CD4-positive, alpha-beta T cell treated with Interleukin-4 for 4 hours (primary cell): Measurements from ENCODE around the gene B4GALT5.

Source experiments
- DNase-seq: peaks from one replicate; pipeline ENCODE4 v3.0.0-alpha.2; 2020

The B4GALT5 gene

DNA sequence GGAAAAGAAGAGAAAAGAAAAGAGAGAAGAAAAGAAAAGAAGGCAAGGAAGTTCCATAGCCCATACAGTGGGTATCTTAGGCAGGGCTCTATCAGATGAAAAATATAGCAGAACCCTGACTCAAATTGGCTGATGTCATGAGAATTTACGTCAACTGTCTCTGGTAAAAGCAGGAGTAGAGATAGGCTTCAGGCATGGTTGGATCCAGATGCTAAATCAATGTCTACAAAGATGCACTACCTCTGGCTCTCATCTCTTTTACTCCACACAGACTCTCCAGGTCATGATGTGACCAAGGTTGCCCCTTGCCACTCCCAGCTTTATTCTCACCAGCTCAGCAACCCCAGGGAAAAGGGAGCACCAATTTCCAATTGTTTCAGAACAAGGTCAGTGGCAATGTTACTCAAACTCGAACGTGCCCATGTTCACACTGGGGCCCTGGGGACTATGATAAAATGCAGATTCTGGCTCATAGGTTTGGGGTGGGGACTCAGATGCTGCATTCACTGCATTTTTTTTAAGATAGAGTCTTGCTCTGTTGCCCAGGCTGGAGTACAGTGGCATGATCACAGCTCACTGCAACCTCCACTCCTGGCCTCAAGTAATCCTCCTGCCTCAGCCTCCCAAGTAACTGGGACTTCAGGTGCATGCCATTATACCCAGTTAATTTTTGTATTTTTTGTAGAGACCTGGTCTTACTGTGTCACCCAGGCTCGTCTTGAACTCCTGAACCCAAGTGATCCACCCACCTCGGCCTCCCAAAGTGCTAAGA lies 112.3 kb downstream of the B4GALT5 start:
- no peak for DNase-seq

DNA sequence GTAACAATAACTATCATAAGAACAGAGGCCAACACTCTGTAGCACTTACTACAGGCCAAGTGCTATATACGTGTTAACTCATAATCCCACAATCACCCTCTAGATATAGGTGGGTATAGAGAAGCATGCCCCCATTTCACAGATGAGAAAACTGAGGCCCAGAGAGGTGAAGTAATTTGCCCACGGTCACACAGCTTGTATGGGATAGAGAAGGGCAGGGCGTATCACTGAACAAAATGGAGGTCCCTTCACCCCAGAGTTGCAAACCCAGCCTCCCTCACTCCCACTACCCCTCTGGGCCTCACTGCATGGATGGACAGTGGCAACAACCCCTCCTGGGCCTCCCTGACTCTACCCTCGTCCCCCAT lies 113.9 kb downstream of the B4GALT5 start:
- no peak for DNase-seq

DNA sequence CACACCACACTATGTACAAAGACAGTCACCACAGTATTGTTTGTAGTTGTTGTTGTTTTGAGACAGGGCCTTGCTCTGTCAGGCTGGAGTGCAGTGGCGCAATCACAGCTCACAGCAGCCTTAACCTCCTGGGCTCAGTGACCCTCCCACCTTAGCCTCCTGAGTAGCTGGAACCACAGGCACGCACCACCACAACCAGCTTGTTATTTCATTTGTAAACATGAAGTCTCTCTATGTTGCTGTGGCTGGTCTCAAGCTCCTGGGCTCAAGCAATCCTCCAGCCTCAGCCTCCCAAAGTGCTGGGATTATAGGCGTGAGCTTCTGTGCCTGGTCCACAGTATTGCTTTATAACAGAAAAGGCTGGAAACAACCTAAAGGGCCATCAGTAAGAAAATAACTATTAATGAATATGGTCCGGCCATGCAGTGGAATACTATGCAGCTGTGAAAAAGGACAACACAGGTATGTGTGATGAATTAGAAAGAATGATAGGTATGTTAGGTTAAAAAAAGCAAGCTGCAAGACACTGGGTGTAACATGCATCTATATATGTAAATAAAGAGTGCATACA lies 115.8 kb downstream of the B4GALT5 start:
- DNase-seq = no peak

DNA sequence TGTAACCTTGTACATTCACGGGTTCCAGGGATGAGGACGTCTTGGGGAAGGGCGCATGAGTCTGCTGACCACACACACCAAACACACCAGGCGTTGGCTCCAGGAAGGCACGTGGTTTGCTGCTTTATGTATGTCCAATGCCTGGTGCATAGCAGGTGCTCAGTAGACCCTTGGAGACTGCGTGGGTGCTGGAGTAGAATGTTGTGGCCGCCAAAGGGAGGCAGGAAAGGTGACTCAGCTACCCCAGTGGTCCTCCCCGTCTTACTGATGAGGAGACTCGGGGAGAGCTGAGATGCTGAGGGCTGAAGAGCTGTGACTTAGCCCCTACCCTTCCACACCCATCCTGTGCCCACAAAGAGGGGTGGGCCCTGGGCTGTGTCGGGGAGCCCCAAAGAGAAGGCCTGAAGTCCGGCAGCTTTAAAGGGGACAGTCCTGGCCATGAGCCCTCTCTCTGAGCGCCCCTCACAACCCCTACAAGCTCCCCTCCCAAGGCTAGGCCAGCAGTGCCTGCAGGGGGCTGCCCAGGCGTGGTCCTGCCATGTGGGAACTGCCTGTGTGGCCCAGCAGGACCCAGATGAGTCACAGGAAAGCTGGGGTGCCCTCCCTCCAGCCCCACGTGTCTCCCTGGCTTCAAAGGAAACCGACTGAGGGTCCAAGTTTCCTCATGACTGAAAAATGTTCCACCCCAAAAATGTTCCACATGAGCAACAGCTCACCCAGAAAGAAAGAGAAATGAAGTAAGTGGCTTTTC lies 117.7 kb downstream of the B4GALT5 start:
- DNase-seq = peak; percentile 66

DNA sequence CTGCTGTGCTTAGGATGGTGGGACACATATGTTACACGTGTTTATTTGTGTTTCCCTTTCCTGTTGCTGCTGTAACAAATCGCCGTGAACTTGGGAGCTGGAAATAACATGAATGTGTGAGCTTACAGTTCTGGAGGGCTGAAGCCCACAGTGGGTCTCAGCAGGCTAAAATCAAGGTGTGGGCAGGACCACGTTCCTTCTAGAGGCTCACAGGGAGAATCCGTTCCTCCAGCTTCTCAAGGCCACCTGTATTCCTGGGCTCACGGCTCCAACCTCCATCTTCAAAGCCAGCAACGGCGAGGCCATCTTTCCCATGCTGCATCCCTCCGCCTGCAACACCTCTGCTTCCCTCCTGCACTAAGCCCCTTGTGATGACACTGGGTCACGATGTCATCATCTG lies 118.3 kb downstream of the B4GALT5 start:
- no peak for DNase-seq

DNA sequence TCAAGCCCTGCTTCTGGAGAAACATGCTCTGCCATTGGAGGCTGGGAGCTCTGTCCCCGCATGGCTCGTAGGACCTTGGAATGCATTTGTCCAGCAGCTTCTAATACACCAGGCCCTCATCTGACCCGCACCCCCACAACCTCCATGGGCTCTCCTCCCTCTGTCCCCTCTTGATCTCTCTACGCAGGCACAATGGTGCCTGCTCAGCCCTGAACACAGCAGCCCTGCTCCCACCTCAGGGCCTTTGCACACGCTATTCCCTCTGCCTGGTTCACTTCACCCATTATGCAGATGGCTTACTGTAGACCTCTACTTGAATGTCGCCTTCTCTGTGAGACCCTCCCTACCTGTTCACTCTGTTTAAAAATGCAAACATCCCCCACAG lies 118.8 kb downstream of the B4GALT5 start:
- DNase-seq = no peak

DNA sequence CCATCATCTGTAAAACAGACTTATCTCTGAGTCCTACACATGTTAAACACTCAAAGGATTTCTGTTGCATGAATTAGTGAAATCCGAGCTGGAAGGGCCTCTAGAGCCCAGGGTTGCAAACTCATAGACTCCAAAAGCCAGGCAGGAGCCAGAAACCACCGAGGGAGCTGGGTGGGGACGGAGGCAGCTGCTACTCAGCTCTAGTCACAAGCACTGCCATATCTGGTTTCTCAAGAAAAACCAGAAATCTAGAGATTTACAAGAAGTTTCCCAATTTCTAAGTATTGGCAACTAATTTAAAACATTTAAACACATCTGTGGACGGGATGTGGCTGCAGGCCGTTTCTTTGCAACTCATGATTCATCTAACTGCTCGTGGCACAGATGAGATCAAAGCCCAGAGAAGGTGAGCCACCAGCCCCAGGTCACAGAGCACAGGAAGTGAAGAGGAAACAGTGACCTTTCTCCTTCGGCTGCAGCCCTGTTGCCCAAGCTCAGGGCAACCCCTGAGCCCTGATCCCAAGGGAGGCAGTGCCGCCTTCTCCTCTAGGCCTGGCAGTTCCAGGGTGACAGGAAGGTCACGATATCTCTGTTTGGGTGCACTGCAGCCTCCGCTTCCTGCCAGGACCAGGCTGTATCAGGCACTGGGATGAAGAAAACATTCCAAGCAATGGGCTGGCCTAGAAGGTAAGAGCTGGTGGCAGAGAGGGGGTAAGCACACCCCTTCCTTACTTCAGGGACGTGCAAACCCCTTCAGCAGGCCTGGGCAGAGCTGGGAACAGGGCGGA lies 119.3 kb downstream of the B4GALT5 start:
- peak; percentile 85 for DNase-seq

DNA sequence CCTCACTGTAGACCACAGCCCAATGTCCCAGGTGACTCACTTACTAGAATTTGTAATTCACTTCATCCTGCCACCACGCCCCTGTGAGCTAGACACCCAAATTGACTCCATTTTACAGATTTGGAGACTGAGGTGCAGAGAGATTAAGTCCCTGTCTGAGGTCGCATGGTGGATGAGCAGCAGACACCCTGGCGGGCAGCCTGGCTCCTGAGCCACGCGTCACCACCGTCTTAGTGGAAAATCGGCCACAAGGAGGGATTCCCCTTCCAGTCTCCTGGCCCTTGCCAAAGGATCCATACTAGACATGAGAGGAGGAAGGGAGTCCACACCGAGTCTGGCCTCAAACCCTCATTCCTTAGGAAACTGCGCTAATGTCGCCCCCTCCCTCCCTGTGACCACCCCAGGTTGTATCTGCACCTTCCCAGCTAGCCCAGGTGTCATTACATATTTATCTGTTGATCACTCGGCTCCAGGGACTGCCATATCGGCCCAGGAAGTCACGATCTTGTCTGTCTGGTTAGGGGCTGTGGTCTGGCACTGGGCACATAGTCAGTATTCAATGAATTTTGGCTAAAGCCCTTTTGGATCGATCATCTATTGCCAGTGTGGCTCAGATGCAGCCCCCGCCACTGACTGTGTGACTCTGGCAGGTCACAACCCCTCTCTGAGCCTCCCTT lies 120.1 kb downstream of the B4GALT5 start:
- DNase-seq = peak; percentile 37

DNA sequence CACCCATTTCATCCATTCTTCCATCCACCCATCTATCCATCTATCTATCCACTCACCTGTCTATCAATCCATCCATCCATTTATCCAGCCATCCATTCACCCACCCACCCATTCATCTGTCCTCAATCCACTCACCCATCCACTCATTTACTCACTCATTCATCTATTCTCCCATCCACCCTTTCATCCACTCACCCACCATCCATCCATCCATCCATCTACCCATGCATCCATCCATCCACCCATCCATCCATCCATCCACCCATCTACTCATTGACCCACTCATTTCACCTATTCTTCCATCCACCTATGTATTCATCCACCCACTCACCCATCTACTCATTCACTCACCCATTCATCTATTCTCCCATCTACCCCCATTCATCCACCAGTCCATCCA lies 121.6 kb downstream of the B4GALT5 start:
- DNase-seq = no peak

DNA sequence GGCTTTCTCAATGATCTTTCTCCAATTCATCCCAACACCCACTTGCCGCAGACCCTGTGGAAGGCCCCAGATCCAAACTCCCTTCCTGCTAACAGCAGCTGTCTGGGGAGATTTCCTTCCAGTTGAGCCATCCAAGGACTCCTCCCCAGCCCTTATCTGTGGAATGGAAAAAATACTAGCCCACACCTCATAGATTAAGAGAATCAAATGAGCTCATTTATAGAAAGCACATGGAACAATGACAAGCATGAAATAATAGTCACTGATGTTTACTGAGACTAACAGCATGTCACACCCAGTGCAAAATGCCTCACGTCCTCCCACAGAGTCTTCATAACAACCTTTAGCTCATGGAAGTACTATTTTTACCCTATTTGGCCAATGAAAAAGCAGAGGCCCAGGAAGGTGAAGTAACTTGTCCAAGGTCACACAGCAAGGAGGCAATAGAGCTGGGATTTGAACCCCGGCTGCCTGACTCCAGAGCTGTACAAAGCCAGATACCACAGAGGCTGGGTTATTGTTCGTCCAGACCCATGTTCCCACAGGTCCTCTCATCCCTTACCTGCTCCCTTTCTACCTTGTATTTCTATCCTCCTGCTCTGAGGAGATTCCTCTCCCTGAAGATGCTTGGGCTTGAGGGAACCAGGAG lies 122.3 kb downstream of the B4GALT5 start:
- DNase-seq = peak; percentile 13

DNA sequence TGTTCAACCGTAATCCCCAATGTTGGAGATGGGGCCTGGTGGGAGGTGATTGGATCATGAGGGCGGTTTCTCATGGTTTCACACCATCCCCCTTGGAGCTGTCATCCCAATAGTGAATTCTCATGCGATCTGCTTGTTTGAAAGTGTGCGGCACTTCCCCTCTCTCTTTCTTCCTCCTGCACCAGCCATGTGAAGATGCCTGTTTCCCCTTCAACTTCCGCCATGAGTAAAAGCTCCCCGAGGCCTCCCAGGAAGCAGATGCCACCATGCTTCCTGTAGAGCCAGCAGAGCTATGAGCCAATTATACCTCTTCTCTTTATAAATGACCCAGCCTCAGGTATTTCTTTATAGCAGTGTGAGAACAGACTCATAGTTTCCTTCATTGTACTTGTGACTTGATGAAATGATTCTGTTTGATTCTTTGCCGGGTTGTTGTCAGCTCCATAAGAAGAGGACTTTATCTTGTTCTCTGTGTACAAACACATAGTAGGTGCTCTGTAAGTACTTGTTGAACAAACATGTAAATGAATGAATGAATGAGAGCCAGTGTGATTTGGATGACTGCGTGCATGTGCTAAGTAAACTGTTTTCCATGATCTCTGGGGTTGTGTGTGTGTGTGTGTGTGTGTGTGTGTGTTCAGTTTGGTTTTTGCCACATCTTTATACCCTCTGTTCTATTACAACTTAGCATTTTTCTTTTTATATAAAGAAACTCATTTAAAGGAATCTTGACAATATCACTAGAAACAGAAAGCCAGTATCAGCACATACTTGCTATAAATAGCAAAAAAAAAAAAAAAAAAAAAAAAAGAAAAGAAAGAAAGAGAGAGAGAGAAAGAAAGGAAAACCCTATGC lies 123.3 kb downstream of the B4GALT5 start:
- DNase-seq = no peak

DNA sequence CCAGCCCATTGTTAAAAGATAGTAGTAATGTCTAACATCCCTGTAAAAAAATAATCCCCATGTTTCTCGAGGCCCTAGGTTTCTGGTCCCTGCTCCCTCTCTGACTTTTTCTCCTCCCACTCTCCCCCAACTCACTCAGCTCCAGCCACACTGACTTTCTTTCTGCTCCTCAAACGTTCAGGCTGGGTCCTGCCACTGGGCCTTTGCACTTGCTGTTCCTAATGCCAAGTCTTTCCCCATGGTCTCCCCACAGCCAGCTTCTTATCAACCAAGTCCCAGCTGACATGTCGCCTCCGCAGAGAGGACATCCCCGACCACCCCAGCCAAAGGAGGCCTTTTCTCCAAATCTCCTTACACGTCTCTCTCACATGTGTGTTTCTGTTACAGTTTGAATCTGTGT lies 123.9 kb downstream of the B4GALT5 start:
- DNase-seq = no peak

DNA sequence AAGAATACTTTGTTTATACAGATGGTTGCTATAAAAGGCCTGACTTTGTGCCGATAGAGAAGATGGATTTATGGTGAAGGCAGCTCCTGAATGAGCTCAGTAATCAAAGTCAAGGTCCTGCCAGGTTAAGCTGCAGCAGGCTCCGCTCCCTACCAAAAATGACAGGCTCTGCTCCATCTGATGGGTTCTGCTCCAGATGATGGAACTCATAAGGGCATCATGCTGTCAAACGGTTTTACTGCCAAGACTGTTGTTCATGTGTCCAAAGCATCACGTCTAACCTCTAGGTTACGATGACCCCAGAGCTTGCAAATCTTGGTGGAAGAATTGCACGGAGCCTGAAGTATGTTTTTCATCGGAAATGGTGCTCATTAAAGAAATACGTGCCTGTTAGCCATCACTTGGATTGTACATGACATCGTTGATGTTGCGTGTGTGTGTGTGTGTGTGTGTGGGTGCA lies 126.5 kb downstream of the B4GALT5 start:
- no peak for DNase-seq

DNA sequence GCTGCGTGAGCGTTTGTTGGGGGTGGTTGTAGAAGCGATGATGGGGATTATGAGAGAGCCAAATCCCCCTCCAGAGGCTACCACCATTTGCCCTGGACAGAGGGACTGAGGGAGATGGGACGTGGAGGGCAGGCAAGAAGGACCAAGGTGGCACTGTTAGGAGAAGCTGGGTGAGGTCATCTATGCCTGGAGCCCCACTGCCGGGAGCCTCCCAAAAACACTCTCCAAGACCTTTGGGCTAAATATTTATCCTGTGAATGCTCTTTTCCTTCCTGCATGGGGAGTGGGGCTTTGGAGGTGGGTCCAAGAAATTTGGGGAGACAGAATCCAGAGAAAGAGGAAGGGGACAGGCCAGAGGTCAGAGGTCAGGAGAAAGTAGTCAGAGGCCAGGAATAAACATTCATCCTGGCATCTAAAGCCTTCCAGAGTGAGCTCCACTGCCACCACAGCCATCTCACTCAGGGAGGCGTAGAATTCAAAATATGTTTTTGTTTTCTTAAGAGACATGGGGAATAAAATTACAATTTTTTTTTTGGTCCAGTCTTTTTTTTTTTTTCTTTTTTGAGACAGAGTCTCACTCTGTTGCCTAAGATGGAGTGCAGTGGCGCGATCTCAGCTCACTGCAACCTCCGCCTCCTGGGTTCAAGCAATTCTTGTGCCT lies 128.0 kb downstream of the B4GALT5 start:
- DNase-seq = no peak

DNA sequence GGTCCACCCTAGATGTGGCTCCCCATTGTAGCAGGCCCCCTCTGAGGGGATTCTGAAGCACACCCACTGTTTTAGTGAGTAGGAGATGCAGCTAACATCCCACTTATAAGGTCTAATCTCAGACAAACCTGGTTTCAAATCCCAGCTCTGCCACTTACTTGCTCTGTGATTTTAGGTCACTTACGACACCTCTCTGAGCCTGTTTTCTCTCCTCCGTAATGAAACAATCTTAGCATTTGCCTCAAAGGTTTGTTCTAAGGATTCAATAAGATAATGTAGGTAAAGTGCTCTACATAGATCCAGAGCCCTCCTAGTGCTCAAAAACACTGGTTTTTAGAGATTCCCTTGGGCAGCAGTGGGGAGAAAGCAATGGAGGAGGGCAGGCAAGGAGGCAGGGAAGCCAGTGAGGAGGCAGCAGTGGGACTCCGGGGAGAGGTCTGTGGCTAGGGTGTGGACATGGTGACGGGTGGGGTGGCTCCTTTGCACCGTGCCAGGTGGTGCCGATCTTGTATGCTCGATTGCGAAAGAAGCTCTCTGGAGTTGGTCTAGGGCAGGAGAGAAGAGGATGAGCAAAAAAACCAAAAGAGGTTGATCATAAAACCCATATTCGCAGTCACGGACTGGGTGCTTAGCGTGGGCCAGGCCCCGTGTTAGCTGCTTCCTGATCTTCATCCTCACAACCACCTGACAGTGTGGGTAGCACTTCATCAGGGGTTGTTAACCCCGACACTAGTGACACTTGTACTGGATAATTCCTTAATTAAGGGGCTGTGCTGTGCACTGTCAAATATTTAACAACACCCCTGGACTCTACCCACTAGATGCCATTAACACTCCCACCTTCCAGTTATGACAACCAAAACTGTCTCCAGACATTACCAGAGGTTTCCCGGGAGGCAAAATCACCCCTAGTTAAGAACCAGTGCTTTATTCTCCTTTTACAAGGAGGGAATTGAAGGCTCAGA lies 129.0 kb downstream of the B4GALT5 start:
- no peak for DNase-seq

DNA sequence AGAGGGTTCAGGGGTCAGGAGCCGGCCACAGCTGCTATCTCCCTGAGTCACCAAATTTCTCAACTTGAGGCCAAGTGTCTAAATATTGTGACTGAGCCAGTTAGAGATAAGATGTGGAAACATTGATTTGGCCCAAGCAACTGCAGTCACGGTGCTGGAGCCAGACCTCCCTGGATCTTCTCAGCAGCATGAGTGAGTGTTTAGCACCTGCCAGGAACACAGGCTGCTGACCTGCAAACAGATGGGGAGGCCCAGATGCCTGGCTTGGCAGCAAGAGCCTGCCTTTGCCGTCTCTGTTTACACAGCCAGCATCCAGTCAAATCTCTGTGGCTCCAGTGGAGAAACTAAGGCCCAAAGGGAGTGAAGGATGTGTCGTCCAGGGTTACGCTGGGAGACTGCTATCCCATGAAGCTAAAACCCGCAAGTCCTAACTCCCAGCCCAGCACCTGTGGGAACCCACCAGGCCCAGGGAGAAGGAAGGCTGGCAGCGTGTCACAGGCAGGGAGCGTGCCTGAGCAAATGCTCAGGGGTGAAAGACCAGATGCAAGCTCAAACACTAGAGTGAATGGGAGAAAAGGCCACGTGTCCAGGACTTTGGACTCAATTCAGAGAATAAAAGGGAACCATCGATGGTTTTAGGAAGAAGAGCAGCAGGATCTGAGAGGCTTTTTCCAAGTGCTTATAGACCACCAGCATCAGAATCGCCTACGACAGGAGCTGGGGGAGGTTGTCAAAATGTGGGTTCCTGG lies 129.8 kb downstream of the B4GALT5 start:
- DNase-seq = peak; percentile 7

DNA sequence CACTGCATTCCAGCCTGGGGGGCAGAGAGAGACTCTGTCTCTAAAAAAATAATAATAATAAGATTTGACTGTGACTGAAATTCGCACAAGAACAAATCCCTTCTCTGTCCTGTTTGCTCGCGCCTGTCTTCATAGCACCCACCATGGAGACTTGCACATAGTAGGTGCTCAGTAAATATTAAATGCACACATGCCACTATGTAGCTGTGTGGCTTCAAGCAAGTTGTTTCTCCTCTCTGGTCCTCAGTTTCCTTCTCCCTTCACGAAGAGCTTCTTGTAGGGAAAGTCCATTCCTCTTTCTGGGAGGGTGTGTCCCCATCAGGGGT lies 130.4 kb downstream of the B4GALT5 start:
- no peak for DNase-seq
